NCI-H1694 (cell line): ENCODE data around the gene HOXA10.

Experiments
- DNase-seq: peaks from one replicate; lab custom pipeline; 2025; lab: John Stamatoyannopoulos, UW

Gene HOXA10

GRCh38 chr7:27156508-27156898, 17.6 kb downstream of the HOXA10 start, which contains the start of gene HOXA7:
Gene HOXA7, minus strand, starts transcription at chr7:27156675. Its CDS starts 130 bp downstream, at chr7:27156545.
- DNase-seq, result no peak

- no peak for DNase-seq
Measured at GRCh38 chr7:27155816-27156507, 18.2 kb downstream of the HOXA10 start.

GRCh38 chr7:27154901-27155815, 19.0 kb downstream of the HOXA10 start:
- no peak for DNase-seq

- DNase-seq, result no peak
Measured at GRCh38 chr7:27154369-27154768, 19.8 kb downstream of the HOXA10 start.

GRCh38 chr7:27153526-27153925, 20.6 kb downstream of the HOXA10 start:
- no peak for DNase-seq

- DNase-seq, result no peak
Measured at GRCh38 chr7:27152816-27153442, 21.2 kb downstream of the HOXA10 start.

- DNase-seq, result no peak
Measured at GRCh38 chr7:27151931-27152815, 21.9 kb downstream of the HOXA10 start, which contains the start of gene HOXA3. Gene HOXA3, minus strand, starts transcription at chr7:27152583. Its CDS starts 41,943 bp downstream, at chr7:27110640.

GRCh38 chr7:27151341-27151930, 22.7 kb downstream of the HOXA10 start:
- no peak for DNase-seq

GRCh38 chr7:27150568-27151340, 23.4 kb downstream of the HOXA10 start:
- peak; percentile 43 for DNase-seq

- DNase-seq, result no peak
Measured at GRCh38 chr7:27149842-27150567, 24.1 kb downstream of the HOXA10 start.

- no peak for DNase-seq
Measured at GRCh38 chr7:27148756-27149641, 25.1 kb downstream of the HOXA10 start.

- DNase-seq, result no peak
Measured at GRCh38 chr7:27148031-27148755, 25.9 kb downstream of the HOXA10 start.

GRCh38 chr7:27147199-27148030, 26.7 kb downstream of the HOXA10 start, which contains the start of gene HOXA6:
Gene HOXA6, minus strand, starts transcription at chr7:27147774. Its CDS starts 25 bp downstream, at chr7:27147749.
- DNase-seq, result no peak

GRCh38 chr7:27146491-27147198, 27.5 kb downstream of the HOXA10 start:
- no peak for DNase-seq

GRCh38 chr7:27145914-27146412, 28.2 kb downstream of the HOXA10 start:
- no peak for DNase-seq
